PFSK-1 (cell line): ENCODE measurements around the gene TNFRSF19.

Experiments used
- FOXP2 ChIP-seq: optimal IDR thresholded peaks from 2 replicates; pipeline ENCODE3; 2011; ENCODE audit warnings: borderline replicate concordance, control low read depth, inconsistent platforms; ENCODE audit not compliant: insufficient read depth; ENCODE audit errors: extremely low read length, extremely low read depth
- POLR2AphosphoS5 ChIP-seq: IDR thresholded peaks from 2 replicates; pipeline ENCODE4 v1.6.1; 2012; ENCODE audit warnings: low read depth, mild to moderate bottlenecking, control low read depth, low read length, moderate library complexity
- REST ChIP-seq, 2 experiments: IDR thresholded peaks; 2 replicates each; pipeline versions ENCODE4 v1.6.1 to v1.8.0; 2011 to 2012; ENCODE audit warnings: low read depth in 2 of 2, low read length in 2 of 2, control low read depth in 1 of 2, inconsistent platforms in 1 of 2, mild to moderate bottlenecking in 1 of 2, moderate library complexity in 1 of 2; ENCODE audit not compliant: insufficient read depth in 1 of 2
- SIN3A ChIP-seq: IDR thresholded peaks from 2 replicates; pipeline ENCODE4 v1.6.1; 2012; ENCODE audit warnings: mild to moderate bottlenecking, low read length, moderate library complexity, borderline replicate concordance; ENCODE audit not compliant: insufficient read depth
- TAF1 ChIP-seq: IDR thresholded peaks from 2 replicates; pipeline ENCODE4 v1.6.1; 2012; ENCODE audit warnings: low read length, control low read depth, borderline replicate concordance; ENCODE audit not compliant: insufficient read depth

GRCh38 chr13:23632048-23632582, 61.9 kb downstream of the TNFRSF19 start:
- TF ChIP-seq REST (IDR thresholded peaks at IDR 0.05; ENCODE audit: insufficient read depth in 1 of 2, low read depth in 2 of 2, low read length in 2 of 2), result no peak
- no peak for TF ChIP-seq POLR2AphosphoS5
- TF ChIP-seq FOXP2, result no peak
- TF ChIP-seq TAF1, result no peak
- no peak for TF ChIP-seq SIN3A
